NCI-H446 (cell line): ENCODE measurements around the gene BSND.

Experiments
- DNase-seq, 2 experiments: peaks; one replicate each; lab custom pipeline; 2025; lab: John Stamatoyannopoulos, UW

BSND gene

GRCh38 chr1:55046871-55047270 is 48.1 kb downstream of the BSND start:
- DNase-seq = no peak

- no peak for DNase-seq
Measured at GRCh38 chr1:55047611-55048010, 48.9 kb downstream of the BSND start.

- peak in 1 of 2 experiments; percentile 21 for DNase-seq
Measured at GRCh38 chr1:55048453-55049270, 49.9 kb downstream of the BSND start.

DNA sequence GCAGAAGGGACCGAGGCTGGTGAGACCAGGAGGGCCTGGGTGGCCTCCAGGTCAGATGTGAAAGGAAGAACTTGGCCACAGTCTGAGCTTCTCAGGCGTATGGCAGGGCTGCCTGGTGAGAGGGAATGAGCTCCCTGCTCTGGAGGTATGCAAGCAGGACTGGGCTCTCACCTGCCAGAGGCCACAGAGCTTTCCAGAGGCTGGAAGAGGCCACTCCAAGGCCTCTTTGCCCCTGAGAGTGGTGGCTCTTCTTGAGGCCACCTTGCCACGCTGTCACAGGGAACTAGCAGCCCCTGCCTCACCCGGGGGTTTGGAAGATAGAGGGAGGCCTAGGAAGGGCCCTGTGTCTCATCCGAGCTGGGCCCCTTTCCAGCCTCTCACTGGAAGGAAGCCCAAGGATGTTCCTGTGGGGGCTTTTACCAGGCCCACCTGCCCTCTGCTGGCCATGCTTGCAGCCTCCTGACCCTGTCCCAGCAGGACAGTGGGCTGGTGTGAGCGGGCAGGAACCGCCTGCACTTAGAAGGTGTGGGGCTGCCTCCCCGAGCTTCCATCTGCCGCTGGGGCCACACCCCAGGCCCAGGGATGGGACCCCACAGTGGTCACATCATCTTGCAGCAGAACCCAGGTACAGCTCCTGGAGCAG is 50.7 kb downstream of the BSND start:
- DNase-seq = no peak

DNA sequence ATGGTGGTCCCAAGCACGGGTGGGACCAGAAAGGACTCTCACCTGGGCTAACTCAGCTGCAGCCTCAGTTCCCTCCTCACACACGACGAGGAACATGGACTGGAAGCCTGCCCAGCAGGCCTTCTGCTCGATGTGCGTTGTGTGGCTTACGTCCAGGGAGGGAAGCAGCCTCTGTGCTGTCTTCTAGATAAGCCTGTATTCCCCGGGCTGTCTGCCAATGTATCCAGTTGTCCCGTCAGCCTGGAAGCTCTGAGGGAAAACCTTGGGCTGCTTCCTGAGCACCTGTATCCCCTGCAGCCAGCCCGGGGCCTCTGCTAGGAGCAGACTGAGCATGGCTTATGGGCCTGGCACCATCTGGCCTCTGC is 51.2 kb downstream of the BSND start:
- peak; percentile 71 to 96 for DNase-seq

DNA sequence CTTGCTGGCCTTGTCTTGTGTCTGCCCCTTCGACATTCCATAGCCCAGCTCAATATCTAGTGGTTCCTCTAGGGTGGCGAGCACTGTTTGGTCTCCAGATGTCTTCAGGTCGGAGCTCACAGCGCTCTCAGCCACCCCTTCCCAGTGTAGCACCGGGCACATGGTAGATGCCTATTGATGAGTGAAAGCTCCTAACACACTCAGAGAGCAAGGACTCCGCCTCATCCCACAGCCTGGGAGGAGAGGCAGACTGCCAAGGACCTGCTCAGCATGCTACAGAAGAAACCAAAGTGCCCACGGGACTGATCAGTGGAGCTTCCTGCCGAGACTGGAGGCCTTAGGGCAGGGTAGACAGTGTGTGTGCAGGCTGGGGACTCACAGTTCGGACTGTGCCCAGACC is 51.5 kb downstream of the BSND start:
- DNase-seq = peak; percentile 73 to 86

GRCh38 chr1:55051169-55051568 is 52.4 kb downstream of the BSND start:
- DNase-seq = no peak

DNA sequence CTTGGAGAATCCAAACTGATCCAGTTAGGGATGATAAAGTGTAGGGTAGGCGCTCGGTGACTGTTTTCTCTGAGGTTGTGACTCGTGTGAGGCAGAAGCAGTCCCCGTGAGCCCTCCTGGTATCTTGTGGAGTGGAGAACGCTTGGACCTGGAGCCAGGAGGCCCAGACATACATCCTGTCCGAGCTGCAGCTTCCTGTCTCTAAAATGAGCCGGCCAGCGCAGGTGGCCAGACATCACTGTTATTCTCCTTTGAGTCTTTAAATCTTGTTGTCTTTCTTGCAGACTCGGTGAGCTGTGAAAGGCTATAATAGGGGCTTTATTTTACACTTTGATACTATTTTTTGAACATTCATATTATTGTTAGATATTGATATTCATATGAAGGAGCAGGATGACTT is 52.9 kb downstream of the BSND start:
- DNase-seq = no peak

DNA sequence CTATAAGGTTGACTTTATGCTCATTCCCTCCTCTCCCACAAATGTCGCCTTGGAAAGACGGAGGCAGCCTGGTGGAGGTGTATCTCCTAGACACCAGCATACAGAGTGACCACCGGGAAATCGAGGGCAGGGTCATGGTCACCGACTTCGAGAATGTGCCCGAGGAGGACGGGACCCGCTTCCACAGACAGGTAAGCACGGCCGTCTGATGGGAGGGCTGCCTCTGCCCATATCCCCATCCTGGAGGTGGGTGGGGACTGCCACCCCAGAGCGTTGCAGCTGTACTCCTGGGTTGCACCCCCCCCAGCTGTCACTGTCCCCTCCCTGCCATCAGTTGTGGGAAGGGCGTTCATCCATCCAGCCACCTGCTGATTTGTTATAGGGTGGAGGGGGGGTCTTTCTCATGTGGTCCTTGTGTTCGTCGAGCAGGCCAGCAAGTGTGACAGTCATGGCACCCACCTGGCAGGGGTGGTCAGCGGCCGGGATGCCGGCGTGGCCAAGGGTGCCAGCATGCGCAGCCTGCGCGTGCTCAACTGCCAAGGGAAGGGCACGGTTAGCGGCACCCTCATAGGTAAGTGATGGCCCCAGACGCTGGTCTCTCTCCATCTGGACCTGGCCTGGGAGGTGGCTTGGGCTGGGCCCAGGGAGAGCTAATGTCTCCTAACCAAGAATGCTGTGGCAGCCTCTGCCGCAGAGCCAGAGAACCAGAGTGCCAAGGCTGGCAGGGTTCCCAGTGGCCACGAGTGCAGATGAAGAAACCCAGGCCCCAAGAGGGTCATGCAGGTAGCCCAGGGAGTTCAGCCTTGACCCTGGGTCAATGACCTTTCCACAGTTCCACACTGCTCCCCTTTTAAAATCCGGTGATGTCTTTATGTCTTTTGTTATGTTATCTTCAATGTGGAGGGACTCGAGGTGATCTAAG is 53.7 kb downstream of the BSND start:
- DNase-seq = no peak

DNA sequence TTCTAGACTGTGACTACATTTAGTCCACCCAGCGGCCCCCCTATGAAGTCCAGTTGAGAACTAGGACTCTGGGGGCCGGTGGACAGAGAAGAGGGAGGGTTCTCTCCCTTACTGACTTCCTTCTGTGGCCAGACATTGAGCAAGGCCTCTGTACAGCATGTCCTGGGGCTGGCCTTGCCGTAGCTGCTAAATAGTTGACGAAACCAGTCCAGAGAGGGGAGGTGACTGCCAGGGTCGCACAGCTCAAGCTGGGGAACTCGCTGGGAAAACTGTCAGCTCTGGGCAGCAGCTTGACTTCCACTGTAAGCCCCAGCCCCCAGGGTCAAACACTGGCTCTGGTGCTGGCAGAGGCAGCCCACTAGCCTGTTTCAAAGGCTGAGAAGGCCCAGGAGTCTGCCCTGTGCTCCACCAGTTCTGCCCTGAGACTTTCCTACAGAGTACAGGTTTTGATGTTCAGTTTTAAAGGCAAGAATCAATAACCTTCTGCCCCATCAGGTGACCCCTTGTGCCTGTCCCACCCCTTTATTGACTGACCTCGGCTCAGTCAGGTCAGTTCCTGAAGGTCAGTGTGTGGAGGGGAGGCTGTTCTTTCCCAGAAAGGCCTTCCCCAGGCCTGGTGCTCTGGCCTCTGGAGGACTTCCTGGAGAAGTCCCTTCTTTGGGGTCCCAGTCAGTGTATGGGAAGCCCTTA is 54.7 kb downstream of the BSND start:
- DNase-seq = no peak

GRCh38 chr1:55054396-55054795 is 55.7 kb downstream of the BSND start:
- no peak for DNase-seq

- no peak for DNase-seq
Measured at GRCh38 chr1:55055084-55055882, 56.5 kb downstream of the BSND start.

DNA sequence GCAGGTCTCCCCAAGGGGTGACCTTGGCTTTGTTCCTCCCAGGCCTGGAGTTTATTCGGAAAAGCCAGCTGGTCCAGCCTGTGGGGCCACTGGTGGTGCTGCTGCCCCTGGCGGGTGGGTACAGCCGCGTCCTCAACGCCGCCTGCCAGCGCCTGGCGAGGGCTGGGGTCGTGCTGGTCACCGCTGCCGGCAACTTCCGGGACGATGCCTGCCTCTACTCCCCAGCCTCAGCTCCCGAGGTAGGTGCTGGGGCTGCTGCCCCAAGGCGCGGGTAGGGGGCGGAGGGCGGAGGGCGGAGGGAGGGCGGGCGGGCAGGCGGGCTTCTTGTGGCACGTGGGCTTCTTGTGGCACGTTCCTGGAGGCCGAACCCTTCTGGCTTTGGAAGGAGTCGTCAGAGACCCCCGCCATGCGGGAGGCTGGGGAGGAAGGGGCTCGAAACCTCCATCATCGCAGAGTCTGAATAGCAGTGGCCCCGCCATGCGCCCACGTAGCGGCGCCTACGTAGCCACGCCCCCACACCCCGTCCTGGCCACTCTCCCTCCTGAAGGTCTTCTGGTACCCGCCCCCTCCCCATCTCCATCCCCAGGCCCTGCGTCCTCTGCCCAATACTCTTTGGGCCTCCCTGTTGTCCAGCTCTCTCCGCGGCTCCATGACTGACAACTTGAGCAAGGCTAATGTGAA is 57.4 kb downstream of the BSND start:
- no peak for DNase-seq

DNA sequence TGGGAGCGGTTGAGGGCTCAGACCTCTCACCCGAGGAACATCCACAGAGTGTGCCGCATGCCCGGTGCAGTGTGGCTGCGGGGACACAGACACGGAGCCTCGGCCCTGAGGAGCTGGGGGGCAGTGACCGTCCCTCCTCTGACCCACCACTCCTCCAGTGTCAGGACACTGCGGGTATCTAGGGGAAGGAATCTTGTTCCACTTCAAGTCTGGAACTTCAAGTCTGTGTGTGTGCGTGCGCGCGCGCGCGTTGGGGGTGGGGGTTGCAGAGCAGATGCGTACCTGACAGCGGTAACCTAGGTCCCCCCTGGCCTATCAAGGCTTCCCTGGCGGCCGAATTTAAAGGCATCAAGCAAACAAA is 57.9 kb downstream of the BSND start:
- DNase-seq = no peak

- DNase-seq = no peak
Measured at GRCh38 chr1:55057270-55057955, 58.7 kb downstream of the BSND start.

GRCh38 chr1:55057956-55058298 is 59.2 kb downstream of the BSND start:
- DNase-seq = no peak

DNA sequence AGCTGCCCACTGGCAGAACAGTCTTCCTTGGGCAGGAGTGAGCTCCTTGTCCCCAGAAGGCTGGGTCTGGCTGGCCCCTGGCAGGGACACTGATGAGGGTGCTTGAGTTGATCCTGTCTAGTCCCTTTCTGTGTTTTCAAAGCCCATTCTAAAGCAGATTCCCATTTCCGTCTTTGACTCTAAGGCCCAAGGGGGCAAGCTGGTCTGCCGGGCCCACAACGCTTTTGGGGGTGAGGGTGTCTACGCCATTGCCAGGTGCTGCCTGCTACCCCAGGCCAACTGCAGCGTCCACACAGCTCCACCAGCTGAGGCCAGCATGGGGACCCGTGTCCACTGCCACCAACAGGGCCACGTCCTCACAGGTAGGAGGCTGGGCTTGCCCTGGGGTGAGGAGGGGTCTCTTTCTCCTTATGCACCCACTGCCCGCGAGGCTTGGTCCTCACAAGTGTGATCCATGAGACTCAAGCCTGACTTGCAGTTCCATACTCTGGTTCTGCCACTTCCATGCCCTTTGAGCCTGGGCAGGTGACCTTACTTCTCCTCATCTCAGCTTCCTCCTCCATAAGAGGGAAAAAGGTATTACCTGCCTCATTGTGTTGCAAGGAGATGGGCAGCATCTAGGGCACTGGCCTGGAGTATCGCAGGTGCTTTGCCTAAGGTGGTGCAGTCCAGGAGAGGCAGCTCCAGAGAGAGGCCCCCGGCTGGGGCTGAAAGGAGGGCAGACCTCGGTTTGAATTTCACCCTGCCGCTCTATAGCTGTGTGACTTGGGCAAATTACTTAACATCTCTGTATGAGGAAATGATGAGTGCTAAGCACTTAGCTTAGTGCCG is 60.8 kb downstream of the BSND start:
- DNase-seq = no peak

DNA sequence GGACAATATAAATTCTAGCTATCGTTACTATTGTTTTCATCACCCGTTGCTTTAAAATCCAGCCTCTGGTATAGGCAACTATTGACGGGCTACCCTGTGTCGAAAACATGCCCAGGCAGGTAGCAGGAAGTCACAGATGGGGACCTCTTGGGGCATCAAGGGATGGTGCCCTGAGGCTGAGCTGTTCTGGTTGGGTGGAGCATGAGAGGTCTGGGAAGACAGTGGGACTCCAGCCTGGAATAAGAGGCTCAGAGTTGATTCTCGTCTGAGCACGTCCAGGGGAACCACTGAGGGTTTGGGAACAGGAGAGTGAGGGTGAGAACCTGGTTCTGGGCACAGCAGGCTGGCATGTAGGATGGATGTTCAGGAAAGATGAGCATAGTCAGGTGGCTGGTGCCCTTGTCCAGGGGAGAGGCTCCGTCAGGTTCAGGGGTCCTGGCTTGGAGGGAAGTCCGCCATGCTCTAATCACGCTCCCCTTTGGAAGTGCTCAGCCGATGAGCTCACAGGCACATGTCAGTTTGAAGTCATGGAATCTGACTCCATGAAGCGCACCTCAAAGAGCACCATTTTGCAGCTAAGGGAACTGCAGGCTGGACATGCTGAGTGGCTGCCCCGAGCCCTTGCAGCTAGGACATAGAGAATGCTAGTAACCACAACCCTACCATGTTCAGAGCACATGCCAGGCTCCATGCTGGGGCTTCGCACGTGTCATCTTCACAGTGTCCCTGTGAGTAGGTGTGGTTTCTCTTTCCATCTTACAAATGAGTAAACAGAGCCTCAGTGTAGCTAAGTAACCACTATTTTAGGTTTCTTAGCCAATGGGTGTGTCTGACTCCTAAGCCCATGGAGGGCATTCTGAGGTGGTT is 61.6 kb downstream of the BSND start:
- no peak for DNase-seq
